Breast epithelium (tissue), 3 donors: ENCODE results near the gene KRTAP12-1.
"Not testable (repeated sequence)": the region's sequence is repeated elsewhere in the genome, so short reads cannot be mapped to it uniquely, and the experiment has no call there.

Source experiments
- CTCF ChIP-seq, 3 donors: fragments of 450-650 bp; IDR thresholded peaks; one replicate each; pipeline ENCODE4 v1.5.1; 2016 to 2017; ENCODE audit warnings: antibody characterized with exemption in 3 of 3, mild to moderate bottlenecking in 3 of 3, moderate library complexity in 3 of 3
- POLR2A ChIP-seq: fragments of 450-650 bp; IDR thresholded peaks from one replicate; pipeline ENCODE4 v1.6.1; 2016; ENCODE audit warnings: antibody characterized with exemption, mild to moderate bottlenecking, moderate library complexity

GRCh38 chr21:44697172-44697810, 15.3 kb upstream of the KRTAP12-1 start, which contains the start of gene KRTAP10-12:
- not testable (repeated sequence) for TF ChIP-seq POLR2A; CTCF (IDR thresholded peaks at IDR 0.05)
